Measurements from ENCODE around the gene TMEM223.

TMEM223 gene

DNA sequence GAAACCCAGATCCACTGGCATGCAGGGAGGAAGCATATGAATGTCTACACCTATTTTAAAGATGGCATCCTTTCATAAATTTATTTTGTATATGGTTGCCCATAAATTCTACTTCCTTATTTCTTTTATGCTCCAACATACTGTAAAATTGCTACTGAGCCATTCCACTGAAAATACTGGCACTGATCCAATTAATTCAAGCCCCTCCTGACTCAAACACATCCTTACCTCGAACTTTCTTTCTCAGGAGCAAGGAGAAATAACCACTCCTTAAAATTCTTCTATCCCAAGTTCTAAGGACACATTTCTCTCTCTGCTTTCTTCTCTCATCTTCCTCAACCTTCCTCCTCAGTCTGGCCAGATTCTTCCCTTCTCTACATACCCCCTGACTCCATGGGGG, 18.9 kb upstream of the TMEM223 start:
- peaks cover 26% of the 10 kb centered on the region for H3K4me1 ChIP-seq (ENCODE audit: low read depth, poor library complexity, severe bottlenecking)
- no peaks in the 10 kb centered on the region for H3K36me3 ChIP-seq (ENCODE audit: insufficient read depth)
- no peak overlapping the region for H3K27ac ChIP-seq
- H2AFZ ChIP-seq (ENCODE audit: low read depth): no peak overlapping the region
- H3K4me2 ChIP-seq: no peak overlapping the region
- H3K4me3 ChIP-seq (IDR thresholded peaks at IDR 0.05; ENCODE audit: insufficient read depth, low read depth, low read length): no peak overlapping the region
- no peak overlapping the region for H3K9ac ChIP-seq
- H3K79me2 ChIP-seq (ENCODE audit: insufficient read depth, low read depth): no peaks in the 10 kb centered on the region
- H4K20me1 ChIP-seq (ENCODE audit: insufficient read depth): no peaks in the 10 kb centered on the region
- H3K27me3 ChIP-seq (ENCODE audit: insufficient read depth, low read depth): no peaks in the 10 kb centered on the region
- TF ChIP-seq, protein P1, sequence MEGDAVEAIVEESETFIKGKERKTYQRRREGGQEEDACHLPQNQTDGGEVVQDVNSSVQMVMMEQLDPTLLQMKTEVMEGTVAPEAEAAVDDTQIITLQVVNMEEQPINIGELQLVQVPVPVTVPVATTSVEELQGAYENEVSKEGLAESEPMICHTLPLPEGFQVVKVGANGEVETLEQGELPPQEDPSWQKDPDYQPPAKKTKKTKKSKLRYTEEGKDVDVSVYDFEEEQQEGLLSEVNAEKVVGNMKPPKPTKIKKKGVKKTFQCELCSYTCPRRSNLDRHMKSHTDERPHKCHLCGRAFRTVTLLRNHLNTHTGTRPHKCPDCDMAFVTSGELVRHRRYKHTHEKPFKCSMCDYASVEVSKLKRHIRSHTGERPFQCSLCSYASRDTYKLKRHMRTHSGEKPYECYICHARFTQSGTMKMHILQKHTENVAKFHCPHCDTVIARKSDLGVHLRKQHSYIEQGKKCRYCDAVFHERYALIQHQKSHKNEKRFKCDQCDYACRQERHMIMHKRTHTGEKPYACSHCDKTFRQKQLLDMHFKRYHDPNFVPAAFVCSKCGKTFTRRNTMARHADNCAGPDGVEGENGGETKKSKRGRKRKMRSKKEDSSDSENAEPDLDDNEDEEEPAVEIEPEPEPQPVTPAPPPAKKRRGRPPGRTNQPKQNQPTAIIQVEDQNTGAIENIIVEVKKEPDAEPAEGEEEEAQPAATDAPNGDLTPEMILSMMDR (conservative IDR thresholded peaks at IDR 0.05; ENCODE audit: low read depth, low read length): no peak

DNA sequence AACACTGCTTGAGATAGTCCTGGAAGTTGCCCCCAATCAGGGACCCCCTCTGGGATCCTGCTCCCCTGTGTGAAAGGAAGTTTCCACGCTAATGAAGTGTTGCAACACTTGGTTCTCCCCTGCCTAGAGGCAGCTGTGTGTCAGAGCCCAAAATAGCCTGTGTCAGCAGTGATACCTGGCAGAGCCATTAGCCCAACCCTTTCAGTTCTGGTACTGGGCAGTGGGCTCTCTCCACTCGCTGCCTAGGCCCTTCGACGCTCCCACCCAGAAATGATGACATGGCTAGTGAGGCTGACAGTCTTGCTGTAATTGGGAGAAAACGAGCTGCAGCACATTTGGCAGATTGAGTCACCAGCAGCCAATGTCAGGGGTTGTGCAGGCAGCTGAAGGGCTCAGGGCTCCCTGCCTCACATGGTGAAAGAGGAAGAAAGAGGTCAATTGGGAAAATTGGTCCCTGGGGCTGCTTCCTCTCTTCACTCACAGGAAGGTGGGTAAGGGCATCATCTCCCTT, 14.9 kb upstream of the TMEM223 start:
- H3K9ac ChIP-seq: peak overlapping the region; percentile 66
- TF ChIP-seq, protein P1 (conservative IDR thresholded peaks at IDR 0.05; ENCODE audit: low read depth, low read length): no peak
- H4K20me1 ChIP-seq (ENCODE audit: insufficient read depth): peaks cover 6% of the 10 kb centered on the region
- peak overlapping the region; percentile 63; the same call in 1 of the 2 replicates for H2AFZ ChIP-seq (ENCODE audit: low read depth)
- H3K27me3 ChIP-seq (ENCODE audit: insufficient read depth, low read depth): no peaks in the 10 kb centered on the region
- no peaks in the 10 kb centered on the region for H3K36me3 ChIP-seq (ENCODE audit: insufficient read depth)
- no peak overlapping the region for H3K4me3 ChIP-seq (IDR thresholded peaks at IDR 0.05; ENCODE audit: insufficient read depth, low read depth, low read length)
- peaks cover 39% of the 10 kb centered on the region for H3K4me1 ChIP-seq (ENCODE audit: low read depth, poor library complexity, severe bottlenecking)
- peak overlapping the region; percentile 92 for H3K27ac ChIP-seq
- H3K79me2 ChIP-seq (ENCODE audit: insufficient read depth, low read depth): peaks cover 20% of the 10 kb centered on the region
- peak overlapping the region; percentile 100 for H3K4me2 ChIP-seq

DNA sequence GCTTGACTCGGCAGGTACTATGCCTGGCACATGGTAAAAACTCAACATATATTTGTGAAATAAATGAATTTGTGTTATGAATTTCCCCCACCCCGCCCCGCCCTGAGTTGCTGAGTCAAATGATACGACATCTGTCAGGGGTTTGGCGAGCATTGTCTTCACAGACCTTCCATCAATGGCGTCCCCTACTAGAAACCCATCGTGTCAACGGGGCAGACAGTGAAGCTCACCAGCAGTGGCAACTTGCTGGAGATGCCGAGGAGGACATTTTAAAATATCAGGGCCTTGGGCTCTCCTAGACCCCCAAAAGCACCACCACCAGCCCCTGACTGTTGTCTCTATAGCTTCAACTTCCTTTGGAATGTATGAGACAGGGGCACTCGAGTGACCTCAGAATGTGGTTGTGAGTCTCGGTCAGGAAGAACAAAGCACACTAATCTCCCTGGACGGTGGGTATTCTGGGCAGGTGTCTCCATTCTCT, 14.2 kb upstream of the TMEM223 start:
- Histone ChIP-seq H3K4me3 (IDR thresholded peaks at IDR 0.05; ENCODE audit: insufficient read depth, low read depth, low read length) (no peak overlapping the region), H3K9ac (peak overlapping the region; percentile 66), H3K4me1 (ENCODE audit: low read depth, poor library complexity, severe bottlenecking) (peaks cover 39% of the 10 kb centered on the region), H3K4me2 (peak overlapping the region; percentile 100), H4K20me1 (ENCODE audit: insufficient read depth) (peaks cover 6% of the 10 kb centered on the region), H3K27ac (peak overlapping the region; percentile 92), H2AFZ (ENCODE audit: low read depth) (peak overlapping the region; percentile 63; the same call in 1 of the 2 replicates), H3K36me3 (ENCODE audit: insufficient read depth) (no peaks in the 10 kb centered on the region), H3K79me2 (ENCODE audit: insufficient read depth, low read depth) (peaks cover 20% of the 10 kb centered on the region), H3K27me3 (ENCODE audit: insufficient read depth, low read depth) (no peaks in the 10 kb centered on the region)
- TF ChIP-seq, protein P1 (conservative IDR thresholded peaks at IDR 0.05; ENCODE audit: low read depth, low read length): no peak

DNA sequence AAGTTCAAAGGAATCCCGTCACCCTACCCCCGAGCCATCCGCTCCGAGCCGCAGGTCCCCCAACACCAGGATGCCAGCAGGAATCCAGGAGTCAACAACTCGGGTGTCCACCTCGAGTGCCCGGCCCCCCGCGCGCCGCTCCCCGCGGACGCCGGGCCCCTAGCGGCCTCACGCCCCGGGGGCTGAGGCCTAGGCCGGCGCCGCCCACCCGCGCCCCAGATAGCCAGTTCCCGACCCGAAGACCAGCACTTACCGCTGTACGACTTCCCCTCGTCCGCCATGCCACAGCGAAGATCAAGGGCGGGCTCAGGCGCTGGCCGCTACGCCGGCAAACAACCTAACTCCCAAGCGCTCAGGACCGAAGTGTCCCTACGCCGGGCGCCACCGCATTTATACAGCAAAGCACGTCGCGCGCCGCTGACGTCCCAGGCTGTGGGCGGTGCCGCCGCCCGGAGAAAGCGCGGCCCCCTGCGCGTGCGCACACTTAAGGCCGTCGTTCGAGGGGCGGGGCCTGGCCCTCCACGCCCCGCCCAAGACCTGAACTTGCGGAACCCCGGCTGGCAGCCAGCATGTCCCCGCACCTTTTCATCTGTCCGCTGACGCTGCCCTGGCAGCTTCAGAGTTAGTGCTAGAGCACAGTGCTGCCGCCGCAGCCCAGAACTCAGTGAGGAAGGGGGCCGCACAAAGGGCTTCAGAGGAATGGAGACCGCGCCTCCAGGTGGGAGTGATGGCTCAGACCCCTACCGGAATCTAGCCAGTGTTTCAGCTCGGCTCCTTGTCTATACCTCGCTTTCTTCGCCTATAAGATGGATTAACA, 13.5 kb upstream of the TMEM223 start, which contains the start of gene NXF1:
NXF1 (minus strand) TSS at position 365 of the 817 bp plus-strand sequence; CDS start at position 281, 84 bp downstream.
- Histone ChIP-seq H3K4me1 (ENCODE audit: low read depth, poor library complexity, severe bottlenecking) (peaks cover 39% of the 10 kb centered on the region), H3K36me3 (ENCODE audit: insufficient read depth) (no peaks in the 10 kb centered on the region), H3K27me3 (ENCODE audit: insufficient read depth, low read depth) (no peaks in the 10 kb centered on the region), H4K20me1 (ENCODE audit: insufficient read depth) (peaks cover 6% of the 10 kb centered on the region), H3K4me3 (IDR thresholded peaks at IDR 0.05; ENCODE audit: insufficient read depth, low read depth, low read length) (peak within 1 kb of the TSS; percentile 40), H2AFZ (ENCODE audit: low read depth) (peak within 1 kb of the TSS; percentile 63; the same call in 1 of the 2 replicates), H3K79me2 (ENCODE audit: insufficient read depth, low read depth) (peaks cover 20% of the 10 kb centered on the region), H3K9ac (peak within 1 kb of the TSS; percentile 66), H3K27ac (peak within 1 kb of the TSS; percentile 92), H3K4me2 (peak within 1 kb of the TSS; percentile 100)
- TF ChIP-seq, protein P1 (conservative IDR thresholded peaks at IDR 0.05; ENCODE audit: low read depth, low read length): no peak

Measured in KMS-11 (cell line).